H54 (cell line): ENCODE measurements around the gene AR.

ENCODE experiments used
- DNase-seq: peaks from one replicate; pipeline ENCODE4 v3.0.0; 2011; ENCODE audit warnings: low spot score, mixed read lengths; ENCODE audit not compliant: insufficient read length
- FAIRE-seq: peaks from 3 replicates; lab custom pipeline; 2011; peaks lifted over from hg19 to GRCh38; lab: Jason Lieb, UNC
- POLR2A ChIP-seq: IDR thresholded peaks from 2 replicates; pipeline ENCODE4 v1.6.1; 2011; ENCODE audit warnings: low read depth, mild to moderate bottlenecking, low read length

Gene AR

DNA sequence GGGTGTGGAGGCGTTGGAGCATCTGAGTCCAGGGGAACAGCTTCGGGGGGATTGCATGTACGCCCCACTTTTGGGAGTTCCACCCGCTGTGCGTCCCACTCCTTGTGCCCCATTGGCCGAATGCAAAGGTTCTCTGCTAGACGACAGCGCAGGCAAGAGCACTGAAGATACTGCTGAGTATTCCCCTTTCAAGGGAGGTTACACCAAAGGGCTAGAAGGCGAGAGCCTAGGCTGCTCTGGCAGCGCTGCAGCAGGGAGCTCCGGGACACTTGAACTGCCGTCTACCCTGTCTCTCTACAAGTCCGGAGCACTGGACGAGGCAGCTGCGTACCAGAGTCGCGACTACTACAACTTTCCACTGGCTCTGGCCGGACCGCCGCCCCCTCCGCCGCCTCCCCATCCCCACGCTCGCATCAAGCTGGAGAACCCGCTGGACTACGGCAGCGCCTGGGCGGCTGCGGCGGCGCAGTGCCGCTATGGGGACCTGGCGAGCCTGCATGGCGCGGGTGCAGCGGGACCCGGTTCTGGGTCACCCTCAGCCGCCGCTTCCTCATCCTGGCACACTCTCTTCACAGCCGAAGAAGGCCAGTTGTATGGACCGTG lies 2.2 kb downstream of the AR start:
- FAIRE-seq, result no peak
- DNase-seq, result peak; percentile 16
- TF ChIP-seq POLR2A, result no peak

DNA sequence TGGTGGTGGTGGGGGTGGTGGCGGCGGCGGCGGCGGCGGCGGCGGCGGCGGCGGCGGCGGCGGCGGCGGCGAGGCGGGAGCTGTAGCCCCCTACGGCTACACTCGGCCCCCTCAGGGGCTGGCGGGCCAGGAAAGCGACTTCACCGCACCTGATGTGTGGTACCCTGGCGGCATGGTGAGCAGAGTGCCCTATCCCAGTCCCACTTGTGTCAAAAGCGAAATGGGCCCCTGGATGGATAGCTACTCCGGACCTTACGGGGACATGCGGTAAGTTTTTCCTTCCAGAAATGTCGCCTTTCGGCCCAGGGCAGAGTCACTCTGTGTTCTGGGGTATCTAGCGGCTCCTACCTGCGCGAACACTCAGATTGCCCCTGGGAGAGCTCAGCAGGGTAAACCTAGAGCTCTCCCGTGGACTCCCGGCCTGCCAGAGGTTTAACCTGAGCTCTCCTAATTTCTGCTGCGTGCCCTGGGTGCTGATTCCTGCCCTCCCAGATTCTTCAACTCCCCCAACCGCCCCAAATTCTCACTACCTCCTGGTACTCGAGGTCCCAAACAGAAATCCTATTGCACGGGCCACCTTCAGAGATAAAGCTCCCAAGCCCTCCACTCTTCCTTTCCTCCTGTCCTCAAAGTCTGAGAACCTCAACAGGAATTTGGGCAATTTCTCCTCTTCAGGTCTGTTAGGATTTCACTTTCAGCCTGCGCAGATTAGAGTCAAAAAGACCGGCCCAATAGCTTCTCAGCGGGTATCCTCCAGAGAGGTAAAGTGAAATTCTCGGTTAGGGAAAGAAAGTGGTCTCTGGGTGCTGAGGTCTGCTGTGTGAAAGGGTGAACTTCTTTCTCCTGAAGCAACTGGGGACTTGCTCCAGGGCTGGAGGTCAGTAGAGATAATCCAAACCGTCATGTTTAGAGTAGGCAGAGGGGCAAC lies 2.9 kb downstream of the AR start:
- TF ChIP-seq POLR2A, result no peak
- DNase-seq, result peak; percentile 20
- FAIRE-seq, result no peak

DNA sequence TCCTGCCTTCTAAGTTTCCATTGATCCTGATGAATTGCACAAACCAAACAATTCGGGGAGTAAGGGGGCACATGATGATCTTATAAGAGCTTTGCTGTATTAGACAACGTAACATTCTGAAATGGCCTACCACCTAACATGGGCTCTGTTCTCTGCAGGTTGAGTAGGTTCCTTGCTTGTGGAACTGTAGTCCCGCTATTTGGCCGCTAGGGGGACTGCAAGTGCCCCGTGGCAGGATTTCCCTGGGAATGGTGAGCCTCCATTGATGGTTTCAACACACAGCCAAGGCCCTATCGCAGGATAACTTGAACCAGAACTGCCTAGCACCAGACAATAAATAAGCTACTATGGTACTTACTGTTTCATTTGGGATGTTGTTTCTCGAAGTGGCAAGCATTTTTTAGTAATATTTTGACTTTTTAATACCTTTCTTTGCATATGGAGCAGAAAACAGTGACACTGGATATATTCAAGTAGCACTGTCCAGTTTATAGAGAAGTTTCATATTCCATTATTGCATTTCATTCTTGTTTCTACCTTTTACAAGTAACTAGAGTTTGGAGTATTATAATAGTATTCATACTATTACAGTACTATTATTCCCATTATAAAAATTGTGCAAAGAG lies 11.9 kb downstream of the AR start:
- no peak for TF ChIP-seq POLR2A
- DNase-seq (peak; percentile 19), FAIRE-seq (no peak)

DNA sequence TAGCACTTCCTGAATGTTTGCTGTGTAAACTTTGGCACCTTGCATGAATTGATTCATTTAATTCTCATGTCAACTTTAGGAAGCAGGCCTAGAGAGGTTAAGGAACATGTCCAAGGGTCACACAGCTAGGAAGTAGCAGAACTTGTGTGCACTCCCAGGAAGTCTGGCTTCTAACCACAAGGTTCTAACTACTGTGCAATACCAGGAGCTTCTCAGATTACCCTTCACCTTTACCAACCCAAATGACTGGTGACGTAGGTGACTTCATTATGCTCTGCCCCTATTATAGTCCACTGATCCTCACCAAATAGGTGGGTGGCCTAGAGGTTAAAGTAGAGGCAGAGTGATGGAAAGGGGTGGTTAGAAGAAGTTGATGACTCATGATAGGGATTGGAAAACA lies 14.4 kb downstream of the AR start:
- no peak for FAIRE-seq
- TF ChIP-seq POLR2A, result no peak

DNA sequence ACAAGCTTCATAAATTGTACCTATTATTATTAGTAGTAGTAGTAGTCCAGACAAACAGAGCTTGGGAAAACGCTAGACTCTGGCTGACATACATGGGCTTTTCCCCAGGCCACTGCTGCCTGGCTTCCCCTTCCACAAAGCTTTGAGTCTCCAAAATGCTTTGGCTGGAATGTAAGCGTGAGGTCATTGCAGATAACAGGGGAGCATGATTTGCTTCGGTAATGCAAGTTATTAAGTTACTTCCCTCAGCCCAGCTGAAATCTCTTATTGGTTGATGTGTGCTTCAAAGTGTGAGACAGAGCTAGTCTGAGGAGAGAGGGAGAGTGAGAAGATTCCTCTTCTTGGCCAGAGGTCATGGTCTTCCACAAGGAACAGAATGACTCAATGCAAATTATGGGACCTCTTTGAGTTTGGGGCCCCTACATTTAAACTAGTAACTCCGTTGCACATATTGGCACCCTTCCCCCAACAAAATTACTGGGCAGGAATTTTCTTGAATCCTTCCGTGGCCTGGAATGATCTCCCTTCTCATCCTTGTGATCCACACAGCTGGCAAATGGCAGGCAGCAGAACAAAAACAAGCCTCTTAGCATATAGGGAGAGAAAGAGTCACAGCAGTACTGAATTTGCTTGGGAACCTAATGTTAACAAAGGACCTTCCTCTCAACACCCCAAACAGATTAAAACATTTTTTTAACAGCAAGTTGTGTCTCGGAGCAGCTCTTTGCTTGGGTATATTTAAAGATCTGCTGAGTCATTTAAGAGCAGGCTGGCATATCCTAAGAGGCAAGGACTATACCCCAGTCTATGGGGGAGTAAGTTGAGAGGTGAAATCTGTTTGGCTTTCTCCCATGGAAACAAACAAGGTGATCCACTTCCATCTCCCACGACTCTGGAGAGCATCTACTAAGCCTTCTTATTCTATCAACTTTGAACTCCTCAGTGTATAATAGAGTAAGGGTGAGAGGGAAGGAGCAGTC lies 19.9 kb downstream of the AR start:
- no peak for TF ChIP-seq POLR2A
- FAIRE-seq (no peak), DNase-seq (no peak)

More for the DNA sequence above, 14.4 kb downstream of the AR start:
- DNase-seq, result no peak

DNA sequence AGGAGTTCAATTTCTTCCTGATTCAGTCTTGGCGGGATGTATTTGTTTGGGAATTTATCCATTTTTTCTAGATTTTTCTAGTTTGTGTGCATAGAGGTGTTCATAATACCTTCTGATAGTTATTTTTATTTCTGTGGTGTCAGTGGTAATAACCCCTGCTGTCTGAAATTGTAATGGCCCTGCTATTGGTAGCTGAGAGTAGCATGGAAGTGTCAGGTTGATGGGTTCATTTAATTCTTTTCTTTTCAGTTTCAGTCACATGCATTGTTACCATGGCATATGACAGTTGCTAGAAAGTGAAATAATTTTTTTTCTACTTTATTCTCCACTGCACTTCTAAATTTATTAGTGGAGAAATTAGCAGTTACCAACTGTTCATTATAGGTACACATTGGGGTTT lies 20.7 kb downstream of the AR start:
- FAIRE-seq (no peak), DNase-seq (no peak)
- no peak for TF ChIP-seq POLR2A

DNA sequence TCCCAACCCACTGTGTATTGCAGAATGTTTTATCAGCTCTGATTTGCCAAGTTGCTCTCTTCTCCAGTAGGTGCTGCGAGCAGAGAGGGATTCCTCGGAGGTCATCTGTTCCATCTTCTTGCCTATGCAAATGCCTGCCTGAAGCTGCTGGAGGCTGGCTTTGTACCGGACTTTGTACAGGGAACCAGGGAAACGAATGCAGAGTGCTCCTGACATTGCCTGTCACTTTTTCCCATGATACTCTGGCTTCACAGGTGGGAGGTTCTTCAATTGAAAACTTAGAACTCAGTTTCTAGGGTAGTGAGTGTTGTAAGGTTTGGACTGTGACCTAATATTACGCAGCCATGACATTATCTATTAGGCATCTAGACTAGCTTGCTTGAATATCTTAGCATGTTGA lies 24.9 kb downstream of the AR start:
- no peak for FAIRE-seq
- no peak for DNase-seq
- no peak for TF ChIP-seq POLR2A

DNA sequence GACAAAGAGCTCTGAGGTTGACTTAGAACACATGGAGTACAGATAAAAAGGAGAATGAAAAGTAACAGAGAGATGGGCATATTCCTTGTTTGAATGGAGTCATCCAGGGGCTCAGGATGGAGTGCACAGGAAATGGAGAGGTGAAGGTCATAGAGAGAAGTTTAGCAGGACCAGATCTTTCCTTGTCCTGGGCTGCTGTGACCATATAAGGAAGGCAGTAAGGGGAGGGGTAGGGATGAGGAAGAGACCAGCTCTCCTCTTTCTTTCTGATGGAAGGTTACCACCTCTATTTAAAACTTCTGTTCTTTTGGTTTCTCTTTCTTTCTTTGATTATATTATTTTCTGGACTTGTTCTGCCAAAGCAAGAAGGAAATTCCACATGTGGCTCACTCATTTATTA lies 27.0 kb downstream of the AR start:
- no peak for TF ChIP-seq POLR2A
- FAIRE-seq (no peak), DNase-seq (no peak)

DNA sequence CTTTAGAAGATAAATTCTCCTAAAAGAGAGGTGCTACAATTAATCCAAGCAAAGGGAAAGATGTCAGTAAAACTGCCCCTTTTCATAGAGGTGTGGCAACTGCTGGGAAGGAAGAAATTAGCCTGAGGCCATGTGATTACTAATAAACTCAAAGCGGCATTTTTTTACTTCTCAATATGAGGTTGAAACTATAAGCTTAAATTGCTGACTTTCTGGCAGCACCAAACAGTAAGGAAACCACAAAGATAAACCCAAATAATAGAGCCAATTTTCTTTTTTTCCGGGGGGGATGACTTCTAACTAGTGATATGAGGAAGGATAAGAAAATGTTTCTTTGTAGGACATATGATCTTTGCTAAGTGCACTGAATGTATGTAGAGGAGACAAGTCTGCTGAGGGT lies 30.9 kb downstream of the AR start:
- FAIRE-seq (no peak), DNase-seq (no peak)
- no peak for TF ChIP-seq POLR2A

DNA sequence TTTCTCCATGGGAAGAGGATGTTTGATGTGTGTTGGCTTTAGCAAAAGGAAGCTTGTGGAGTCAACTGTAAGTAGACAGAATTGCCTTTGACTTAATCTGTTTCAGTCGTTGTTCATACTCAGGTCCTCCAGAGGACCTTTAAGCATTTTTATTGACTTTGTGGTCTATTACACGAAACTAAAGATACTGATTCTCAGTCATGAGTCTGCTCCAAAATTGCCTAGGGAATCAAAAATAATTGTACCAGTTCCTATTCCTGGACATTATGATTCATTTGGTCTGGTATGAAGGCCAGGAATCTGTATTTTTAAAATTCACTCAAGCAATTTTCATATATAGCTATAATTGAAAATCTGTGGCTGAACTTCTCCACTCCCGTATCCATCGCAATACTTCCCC lies 38.6 kb downstream of the AR start:
- FAIRE-seq, result no peak
- TF ChIP-seq POLR2A, result no peak
- DNase-seq, result no peak

DNA sequence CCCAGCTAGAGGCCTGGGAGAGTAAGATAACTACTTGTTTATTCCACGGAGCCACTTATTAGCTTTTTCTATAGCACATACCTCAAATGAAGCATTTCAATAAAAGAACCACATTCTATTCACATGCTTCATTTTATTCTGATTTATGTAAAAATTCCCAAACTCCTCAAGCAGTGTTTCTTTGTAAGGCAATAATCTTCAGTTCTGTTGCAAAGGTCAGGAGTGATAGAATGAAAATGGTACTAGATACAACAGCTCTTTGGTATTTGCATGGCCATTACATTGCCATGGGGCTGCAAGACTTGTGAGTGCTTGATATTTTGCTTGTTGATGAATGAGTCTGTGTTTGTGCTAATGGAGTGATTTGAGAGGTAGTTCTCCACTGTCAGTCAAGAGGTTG lies 39.4 kb downstream of the AR start:
- FAIRE-seq, result no peak
- TF ChIP-seq POLR2A, result no peak

DNA sequence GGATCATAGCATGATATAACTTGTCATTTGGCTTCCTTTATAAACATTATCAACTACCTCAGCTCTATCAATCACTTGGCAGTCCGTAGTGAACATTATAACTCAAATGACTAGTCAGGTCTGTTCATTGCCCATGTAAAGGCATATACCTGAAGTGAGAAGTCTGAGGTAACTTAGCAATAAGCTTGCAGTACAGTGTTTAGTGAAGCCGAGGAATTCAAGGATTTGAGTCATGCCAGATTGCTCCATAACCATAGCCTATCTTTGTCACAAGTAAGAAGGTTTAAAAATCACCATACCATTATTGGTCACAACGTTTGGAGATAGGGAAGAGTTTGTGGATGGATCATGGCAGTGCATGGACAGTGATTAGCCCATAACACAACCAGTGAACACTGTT lies 41.6 kb downstream of the AR start:
- no peak for FAIRE-seq
- no peak for TF ChIP-seq POLR2A
- no peak for DNase-seq

More for the DNA sequence above, 39.4 kb downstream of the AR start:
- DNase-seq, result no peak

DNA sequence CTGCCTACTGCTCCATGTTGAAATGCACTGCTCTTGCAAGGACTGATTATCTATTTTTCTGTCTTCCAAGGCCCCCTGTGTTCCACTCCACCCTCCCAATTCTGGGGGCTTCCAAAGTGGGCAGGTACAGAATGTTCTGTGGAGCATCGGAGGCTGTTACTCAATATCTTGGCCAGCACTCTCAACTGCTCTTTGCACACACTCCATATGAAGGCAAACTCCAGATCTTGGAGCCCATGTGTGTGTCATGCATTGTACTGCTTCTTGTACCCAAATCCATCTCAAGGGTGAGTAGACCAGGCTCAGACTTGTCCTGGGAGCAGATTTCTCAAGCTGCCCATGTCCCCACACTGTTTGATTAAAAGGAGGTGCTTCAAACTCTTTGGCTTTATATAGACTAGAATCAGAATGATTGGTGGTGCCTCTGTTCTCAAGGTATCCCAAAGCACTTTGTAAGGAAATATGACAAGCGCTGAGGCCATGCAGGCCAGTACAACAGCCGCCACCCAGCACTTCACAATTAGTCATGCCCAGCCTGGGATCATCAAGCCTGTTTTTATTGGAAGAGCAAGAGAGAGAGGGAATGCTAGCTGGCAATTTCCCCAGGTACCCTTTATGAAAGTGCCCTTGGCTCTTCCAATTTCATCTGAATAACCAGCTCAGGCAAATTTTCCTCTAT lies 44.3 kb downstream of the AR start:
- DNase-seq (no peak), FAIRE-seq (no peak)
- TF ChIP-seq POLR2A, result no peak
